Muscle of back (tissue), 13 donors: Measurements from ENCODE around the gene CD163. TPM values are rescaled to one million over a fixed set of nuclear protein-coding genes. Genes with fewer than 3 reads are reported as not detected.
"Not testable (repeated sequence)": the region's sequence is repeated elsewhere in the genome, so short reads cannot be mapped to it uniquely, and the experiment has no call there.

Experiments used
- DNase-seq, 3 donors: peaks; one replicate each; pipeline versions ENCODE4 v3.0.0 to v3.0.0-alpha.2; 2013
- long read RNA-seq, 9 donors: transcript quantifications; one replicate each; lab custom pipeline, GENCODE V29; 2026
- polyA plus RNA-seq, 10 donors: library from polyadenylated mRNA; unstranded; fragments of 120-200 nt; gene quantifications; one replicate each; pipeline ENCODE4 v1.2.1, GENCODE V29; 2013; ENCODE audit not compliant: insufficient read length in 10 of 10

CD163 gene
- polyA plus RNA-seq: 10 to 100 TPM; 14.5 to 23.9 (median 16.5) TPM
- long read RNA-seq, donor 1: 0 reads
- long read RNA-seq, donor 2, full-length matches to known transcripts: 3 of 3 reads
- long read RNA-seq, donor 2, partial matches to known transcripts: 0 of 3 reads
- long read RNA-seq, donor 2, other reads (novel, unspliced or antisense): 0 of 3 reads
- long read RNA-seq, donor 3: 0 reads
- long read RNA-seq, donor 4, partial matches to known transcripts: 0 of 2 reads
- long read RNA-seq, donor 4, other reads (novel, unspliced or antisense): 0 of 2 reads
- long read RNA-seq, donor 5, transcript CD163-203 (17 exons, 3,701 nt): major isoform, 5 of 6 reads
- long read RNA-seq, donor 5, partial matches to known transcripts: 0 of 6 reads
- long read RNA-seq, donor 5, other reads (novel, unspliced or antisense): 0 of 6 reads
- long read RNA-seq, donor 6, partial matches to known transcripts: 0 of 1 reads
- long read RNA-seq, donor 6, other reads (novel, unspliced or antisense): 0 of 1 reads
- long read RNA-seq, donor 7: 0 reads
- long read RNA-seq, donor 8, full-length matches to known transcripts: 3 of 3 reads
- long read RNA-seq, donor 8, partial matches to known transcripts: 0 of 3 reads
- long read RNA-seq, donor 8, other reads (novel, unspliced or antisense): 0 of 3 reads
- long read RNA-seq, donor 9, partial matches to known transcripts: 0 of 1 reads
- long read RNA-seq, donor 9, other reads (novel, unspliced or antisense): 0 of 1 reads

DNA sequence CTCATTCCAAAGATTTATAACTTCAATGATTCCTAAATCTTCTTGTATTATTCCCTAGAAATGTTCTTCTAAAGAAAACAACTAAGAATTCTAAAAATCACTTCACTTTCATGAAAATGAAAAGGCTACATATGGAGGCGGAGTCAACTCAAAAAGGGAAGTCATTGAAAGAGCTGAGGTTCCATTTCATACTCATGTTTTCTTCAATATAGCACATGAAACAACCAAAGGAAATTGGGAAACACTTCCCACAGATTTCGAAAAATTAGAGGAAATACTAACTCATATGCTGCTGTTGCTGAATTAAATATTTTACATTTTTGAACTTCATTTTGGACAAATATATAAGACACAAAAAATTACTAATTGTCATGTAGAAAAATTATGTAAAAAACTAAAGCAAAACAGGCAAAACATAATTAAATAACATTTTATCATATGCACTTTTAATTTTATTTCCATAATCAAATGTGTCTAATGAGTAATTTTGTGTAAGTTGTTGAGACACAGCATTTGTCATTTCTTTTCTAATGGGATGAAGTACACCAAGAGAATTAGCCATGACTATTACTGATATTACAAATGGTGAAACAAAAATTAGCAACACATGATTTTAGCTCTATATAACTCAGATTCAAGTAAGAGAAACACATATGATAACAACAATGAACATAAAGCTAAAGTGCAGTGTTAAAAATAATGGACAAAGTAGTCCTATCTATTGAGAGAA lies at the start of gene CD163:
CD163 (minus strand) TSS at position 92 of the 730 bp plus-strand sequence; CDS start at position 5, 87 bp downstream.
- DNase-seq: peak in 1 of 3 donors; percentile 24

DNA sequence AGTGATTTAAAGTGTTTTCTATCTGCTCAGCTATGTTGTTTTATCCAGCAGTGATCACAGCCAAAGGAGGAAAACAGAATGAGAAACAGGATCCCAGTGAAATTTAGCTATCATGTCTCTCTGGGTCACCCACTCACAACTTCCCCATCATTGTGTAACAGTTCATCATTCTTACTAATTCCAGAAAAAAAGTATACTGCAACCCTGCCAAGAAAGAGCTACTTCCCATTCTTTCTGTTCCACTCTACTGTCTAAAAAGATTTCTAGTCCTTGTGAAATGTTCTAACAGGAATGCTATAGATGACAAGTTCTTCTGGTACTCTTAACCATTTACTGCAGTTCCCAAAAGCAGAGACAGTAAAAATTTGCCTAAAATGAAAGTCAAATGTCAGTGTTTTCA lies 39.2 kb upstream of the CD163 start:
- DNase-seq: peak in 2 of 3 donors; percentile 22 to 40

DNA sequence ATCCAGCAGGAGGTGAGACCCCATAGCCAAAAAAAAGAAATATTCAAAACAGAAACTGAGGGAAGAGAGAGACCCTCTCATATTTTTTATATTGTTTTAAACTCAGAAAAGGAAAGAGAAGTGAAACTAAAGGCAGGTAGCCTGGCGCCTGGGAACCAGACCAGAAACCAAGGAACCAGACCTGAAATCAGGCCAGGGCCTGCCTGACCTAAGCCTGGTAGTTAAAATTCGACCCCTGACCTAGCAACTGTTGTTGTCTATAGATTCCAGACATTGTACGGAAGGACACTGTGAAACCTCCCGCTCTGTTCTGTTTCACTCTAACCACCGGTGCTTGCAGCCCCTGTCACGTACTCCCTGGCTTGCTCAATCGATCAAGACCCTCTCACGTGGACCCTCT lies 38.5 kb upstream of the CD163 start:
- DNase-seq: no peak

DNA sequence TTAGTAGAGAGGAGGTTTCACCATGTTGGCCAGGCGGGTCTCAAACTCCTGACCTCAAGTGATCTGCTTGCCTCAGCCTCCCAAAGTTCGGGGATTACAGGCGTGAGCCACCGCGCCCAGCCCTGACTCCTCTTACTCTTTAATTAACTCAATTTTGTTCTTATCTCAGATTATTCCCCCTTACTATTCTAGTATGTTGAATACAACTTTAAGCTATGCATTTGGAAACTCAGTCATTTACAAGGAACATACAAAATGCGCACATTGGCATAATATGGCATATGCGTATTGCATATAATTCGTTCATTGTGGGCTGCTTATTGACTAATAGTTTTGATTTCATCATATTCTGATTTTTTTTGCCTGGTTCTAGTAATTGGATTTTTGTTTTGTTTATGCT lies 10.8 kb upstream of the CD163 start:
- DNase-seq: no peak

DNA sequence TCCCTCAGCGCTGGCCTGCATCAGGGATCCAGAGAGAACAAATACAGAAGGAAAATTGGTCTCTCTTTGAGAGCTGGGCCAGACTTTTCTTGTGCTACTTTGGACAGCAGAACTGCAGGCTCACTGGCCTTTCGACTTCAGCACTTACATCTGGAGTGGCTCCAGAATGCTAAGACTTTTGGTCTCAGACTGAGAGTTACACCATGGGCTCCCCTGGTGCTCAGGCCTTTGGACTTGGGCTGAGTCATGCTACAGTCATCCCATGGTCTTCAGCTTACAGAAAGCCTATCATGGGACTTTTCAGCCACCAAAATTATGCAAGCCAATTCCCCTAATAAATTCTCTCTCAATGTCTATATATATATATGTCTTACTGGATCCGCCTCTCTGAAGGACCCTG lies 9.0 kb upstream of the CD163 start:
- DNase-seq: peak in 1 of 3 donors; percentile 85

DNA sequence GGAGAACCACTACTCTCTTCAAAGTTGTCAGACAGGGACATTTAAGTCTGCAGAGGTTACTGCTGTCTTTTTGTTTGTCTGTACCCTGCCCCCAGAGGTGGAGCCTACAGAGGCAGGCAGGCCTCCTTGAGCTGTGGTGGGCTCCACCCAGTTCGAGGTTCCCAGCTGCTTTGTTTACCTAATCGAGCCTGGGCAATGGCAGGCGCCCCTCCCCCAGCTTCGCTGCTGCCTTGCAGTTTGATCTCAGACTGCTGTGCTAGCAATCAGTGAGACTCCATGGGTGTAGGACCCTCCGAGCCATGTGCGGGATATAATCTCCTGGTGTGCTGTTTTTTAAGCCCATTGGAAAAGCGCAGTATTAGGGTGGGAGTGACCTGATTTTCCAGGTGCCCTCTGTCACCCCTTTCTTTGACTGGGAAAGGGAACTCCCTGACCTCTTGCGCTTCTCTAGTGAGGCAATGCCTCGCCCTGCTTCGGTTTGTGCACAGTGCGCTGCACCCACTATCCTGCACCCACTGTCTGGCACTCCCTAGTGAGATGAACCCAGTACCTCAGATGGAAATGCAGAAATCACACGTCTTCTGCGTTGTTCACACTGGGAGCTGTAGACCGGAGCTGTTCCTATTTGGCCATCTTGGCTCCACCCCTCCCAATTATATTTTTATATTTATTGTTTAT lies 6.4 kb upstream of the CD163 start:
- DNase-seq: not testable (repeated sequence)

DNA sequence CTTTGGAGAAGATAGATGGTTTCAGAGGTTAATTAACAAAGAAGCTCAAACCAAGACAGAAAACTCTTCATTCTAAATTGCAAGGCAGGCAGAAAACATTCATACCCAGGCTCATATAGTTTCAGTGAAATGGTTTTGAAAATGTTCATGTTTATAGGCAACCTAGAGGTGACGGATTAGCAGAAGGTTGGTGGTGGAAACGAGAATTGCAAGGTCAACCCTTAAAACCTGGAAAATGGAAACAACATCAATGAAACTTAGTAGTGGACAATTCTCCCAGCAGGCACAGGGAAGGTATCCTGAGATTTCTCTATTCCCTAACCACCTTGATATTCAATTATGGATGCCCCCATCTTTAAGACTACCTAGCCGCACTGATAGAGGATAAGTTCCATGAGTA lies 965 bp downstream of the CD163 start:
- DNase-seq: no peak

DNA sequence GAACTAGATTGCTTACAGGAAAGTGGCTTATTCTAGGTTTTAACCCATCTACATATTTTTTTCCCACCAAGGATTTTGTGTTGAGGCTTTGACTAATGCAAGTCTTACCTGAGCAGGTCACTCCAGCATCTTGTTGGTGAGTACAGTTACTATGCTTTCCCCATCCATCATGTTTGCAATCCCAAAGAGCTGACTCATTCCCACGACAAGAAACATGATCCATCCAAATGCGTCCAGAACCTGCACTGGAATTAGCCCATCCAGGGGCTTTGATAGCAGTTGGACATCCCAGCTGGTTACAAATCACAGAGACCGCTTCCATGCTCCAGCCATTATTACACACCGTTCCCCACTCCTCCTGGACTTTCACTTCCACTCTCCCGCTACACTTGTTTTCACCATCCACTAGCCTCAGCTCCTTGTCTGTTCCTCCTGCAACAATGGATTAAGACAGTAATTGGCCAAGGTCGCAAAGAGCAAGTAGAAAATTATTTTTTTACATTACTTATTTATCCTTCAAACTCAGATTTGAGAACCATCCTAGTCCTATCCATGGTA lies 2.5 kb downstream of the CD163 start:
- peak in 1 of 3 donors; percentile 33 for DNase-seq

DNA sequence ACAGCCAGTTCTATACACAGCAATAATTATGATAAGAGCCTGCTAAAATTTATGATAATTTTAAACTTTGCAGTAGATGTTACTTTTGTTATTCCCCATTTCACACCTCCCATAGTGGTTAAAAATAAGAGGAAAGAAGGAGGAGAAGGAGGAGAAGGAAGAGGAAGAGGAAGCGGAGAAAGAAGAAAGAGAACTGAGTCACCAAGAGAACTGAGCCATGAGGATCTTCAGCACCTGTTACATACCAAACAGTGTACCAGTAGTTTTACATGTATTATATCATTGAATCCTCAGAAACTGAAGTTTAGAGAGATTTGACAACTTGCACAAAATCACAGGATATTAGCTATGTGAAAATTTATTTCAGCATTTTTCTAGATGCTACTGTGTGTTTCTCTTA lies 3.9 kb downstream of the CD163 start:
- DNase-seq: no peak

DNA sequence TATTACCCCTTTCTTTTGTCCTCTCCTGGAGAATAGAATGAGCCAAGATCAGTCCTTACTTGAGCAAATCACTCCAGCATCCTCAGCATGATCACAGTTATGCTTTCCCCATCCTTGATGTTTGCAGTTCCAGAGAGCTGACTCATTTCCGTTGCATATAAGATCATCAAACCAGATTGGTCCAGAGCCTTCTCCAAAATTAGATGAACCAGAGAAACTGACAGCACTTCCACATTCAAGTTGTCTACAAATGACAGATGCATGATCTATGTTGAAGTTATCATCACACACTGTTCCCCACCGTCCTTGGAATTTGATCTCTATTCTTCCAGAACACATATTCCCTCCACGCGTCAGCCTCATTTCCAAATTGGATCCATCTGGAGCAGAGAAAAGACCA lies 4.8 kb downstream of the CD163 start:
- peak; percentile 13 to 95 (median 61) for DNase-seq

DNA sequence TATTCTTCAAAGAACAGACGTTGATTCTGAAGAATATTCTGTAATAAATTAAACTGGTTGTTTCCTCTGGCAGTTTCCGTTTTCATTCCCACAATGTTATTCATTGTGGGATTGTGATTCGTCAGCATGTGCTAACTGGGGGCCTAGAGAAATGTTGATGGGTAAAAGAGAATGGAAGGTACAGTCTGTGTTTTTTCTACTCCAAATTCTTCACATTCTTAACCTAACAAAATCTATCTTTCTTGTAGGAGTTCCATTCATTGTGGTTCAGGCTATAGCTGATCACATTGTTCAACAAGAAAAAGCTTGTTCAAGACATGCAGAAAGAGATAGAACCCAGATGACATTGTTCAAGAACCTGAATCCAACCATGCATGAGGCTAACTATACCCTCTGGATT lies 5.9 kb downstream of the CD163 start:
- DNase-seq: peak in 1 of 3 donors; percentile 20

DNA sequence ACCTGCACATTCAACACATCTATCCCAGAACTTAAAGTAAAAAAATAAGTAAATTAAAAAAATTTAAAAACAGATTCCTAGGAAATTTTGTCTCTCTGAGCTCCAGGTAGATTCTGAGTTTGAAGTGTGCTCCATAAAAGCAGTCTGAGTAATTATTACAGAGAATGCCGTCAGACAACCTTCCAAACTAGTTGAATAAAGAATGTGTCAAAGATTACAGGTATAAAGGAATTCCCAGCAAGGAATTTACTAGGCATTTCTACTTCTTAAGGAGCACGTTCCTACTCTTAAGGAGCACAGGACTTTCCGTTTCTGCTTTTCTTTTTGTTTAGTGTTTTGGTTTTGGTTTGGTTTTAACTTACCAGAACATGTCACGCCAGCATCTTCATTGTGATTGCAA lies 7.1 kb downstream of the CD163 start:
- no peak for DNase-seq

DNA sequence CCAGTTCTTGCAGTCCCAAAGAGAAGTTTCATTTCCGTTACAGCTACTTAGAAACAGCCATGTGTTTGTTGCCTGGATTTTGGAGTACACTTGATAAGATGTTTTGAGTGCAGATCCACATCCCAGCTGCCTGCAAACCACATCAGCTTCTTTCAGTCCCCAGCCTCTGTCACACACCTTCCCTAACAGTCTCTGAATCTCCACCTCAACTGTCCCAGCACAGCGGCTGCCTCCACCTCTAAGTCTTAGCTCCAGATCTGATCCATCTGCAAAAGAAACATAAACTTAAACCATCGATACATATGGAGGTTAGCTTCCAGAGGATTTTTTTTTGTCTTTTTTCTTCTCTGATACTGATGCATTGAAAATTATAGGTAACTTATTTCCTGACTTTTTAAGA lies 8.4 kb downstream of the CD163 start:
- DNase-seq: no peak

DNA sequence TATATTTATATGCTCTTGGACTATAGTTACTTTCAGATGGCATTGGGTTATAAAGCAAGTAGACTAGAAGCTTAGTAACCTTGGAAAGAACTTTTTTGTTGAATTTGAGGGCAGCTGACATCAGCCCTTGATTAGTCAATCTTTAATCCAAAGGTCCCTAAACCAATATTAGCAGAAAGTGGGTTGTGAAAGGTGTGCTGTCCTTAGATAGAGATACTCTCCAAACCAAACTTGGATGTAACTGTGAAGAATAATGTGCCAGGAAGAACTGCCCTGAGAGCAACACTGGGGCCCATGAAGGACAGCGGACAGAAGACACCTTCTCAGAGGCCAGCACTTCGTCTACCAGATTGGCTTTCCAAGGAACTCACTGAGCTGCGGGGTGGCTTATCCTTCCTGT lies 10.6 kb downstream of the CD163 start:
- DNase-seq: no peak

DNA sequence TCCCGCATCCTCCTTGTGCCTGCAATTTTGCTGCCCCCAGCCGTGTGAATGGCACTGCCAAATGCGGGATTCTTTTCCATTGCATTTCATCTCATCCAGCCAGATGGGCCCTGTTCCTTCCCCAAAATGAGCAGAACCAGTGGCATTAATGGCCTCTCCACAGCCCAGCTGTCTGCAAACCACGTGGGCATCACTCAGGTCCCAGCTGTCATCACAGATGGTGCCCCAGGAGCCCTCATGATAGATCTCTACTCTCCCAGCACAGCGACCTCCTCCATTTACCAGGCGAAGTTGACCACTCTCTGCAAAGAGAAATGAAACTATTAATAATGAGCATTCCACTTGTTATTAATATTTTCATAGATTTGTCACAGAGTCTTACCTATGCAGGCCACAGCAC lies 17.1 kb downstream of the CD163 start:
- DNase-seq: no peak

DNA sequence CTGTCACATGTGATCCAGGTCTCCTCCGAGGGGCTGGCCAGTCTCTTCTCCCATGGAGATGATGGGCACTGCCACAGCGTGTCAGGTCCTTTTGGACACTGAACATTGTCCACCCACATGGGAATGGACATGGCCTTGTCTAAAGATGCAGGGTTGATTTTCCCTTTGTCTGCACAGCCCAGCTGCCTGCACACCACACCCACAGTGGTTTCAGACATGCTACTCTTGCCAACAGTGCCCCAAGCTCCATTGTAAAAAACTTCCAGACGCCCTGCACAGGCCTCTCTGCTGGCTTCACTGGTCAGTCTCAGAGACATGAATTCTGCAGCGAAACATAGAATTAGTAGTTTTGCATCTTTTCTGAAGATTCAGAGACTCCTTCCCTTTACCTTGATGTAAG lies 18.5 kb downstream of the CD163 start:
- DNase-seq: no peak

DNA sequence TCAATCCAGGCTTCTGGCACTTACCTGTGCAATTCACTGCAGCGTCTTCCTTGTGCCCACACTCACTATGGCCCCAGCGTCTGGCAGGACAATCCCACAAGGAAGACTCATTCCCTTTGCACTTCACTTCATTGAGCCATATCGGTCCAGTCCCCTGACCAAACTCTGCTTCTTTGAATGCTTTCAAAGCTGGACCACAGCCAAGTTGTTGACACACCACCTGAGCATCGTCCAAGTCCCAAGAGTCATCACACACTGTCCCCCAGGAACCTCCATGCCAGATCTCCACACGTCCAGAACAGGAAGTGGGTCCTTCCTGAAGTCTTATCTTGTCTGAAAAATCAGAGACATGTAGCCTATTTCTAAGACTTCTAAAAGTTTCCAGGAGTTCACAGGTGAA lies 20.2 kb downstream of the CD163 start:
- no peak for DNase-seq

DNA sequence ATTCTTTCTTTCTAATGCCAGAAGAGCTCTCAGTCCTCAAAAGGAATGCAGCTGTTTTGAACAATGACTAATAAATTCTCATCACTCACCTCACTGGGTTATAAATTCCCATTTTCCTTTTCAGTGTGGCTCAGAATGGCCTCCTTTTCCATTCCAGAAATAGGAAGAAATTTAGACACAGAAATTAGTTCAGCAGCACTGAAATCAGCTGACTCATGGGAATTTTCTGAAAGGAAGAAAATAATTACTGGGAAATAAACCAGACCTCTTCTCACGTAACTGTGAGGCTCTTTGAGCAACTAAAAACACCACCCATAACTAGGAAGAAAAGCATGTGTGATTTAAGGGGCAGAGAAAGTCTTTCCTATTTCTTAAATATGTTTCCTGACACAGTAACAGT lies 23.8 kb downstream of the CD163 start:
- DNase-seq: no peak

DNA sequence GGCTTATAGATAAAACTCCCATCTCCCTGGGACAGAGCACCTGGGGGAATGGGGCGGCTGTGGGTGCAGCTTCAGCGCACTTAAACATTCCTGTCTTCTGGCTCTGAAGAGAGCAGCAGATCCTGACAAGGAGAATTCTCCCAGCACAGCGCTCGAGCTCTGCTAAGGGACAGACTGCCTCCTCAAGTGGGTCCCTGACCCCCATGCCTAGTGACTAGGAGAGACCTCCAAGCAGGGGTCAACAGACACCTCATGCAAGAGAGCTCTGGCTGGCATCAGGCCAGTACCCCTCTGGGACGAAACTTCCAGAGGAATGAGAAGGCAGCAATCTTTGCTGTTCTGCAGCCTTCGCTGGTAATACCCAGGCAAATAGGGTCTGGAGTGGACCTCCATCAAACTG lies 31.5 kb downstream of the CD163 start:
- DNase-seq: no peak

DNA sequence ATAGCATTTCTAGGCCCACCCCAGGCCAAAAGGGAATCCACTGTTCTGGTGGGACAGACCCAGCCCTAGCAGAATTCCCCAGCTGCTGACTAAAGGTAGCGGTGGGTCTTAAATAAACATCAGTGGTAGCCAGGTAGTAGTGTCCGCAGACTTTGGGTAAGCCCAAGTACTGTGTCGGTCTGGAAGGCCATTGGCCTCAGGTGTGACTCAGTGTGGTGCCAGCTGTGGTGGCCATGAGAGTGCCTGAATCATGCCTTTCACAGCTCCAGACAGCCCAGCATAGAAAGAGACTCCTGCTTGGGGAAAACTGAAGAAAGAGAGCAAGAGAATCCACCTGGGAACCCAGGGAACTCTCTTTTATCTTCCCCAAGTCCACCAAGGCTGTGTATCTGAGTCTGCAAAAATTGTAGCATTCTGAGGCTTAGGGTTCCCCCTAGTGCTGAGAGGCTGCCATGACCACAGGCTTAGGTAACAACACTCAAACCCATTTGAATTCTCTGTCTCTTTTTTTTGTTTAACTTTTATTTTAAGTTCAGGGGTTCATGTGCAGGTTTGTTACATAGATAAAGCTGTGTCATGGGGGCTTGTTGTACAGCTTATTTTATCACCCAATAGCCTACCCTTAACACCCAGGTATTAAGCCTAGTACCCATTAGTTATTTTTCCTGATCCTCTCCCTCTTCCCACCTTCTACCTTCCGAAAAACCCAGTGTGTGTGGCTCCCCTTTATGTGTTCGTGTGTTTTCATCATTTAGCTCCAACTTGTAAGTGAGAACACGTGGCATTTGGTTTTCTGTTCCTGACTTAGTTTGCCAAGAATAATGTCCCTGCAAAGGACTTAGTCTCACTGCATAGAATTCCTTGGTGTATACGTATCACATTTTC lies 43.0 kb downstream of the CD163 start:
- peak in 2 of 3 donors; percentile 52 to 63 for DNase-seq

DNA sequence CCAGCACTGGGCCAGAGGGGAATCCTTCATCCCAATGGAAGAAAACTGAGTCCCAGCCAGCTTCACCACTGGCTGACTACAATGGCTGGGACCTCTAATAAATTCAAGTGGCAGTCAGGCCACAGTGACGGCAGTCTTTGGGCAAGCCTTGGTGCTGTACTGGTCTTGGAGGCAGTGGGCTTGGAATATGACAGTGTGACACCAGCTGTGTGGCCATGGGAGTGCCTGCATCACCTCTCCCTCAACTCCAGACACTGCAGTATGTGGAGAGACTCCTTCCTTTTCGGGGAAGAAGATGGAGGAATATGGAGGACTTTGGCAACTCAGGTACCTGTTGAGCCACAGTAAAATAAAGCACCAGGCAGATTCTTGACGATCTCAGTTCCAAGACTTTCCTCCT lies 43.6 kb downstream of the CD163 start:
- no peak for DNase-seq
